GM19468 (cell line): ENCODE data around the gene CEP295NL.
"Not testable (repeated sequence)": the region's sequence is repeated elsewhere in the genome, so short reads cannot be mapped to it uniquely, and the experiment has no call there.

ENCODE experiments used
- ATAC-seq: cut with Tn5 transposase; IDR thresholded peaks from one replicate; pipeline ENCODE4 v1.9.1; 2021; ENCODE audit warnings: mild to moderate bottlenecking, moderate library complexity, moderate number of reproducible peaks; ENCODE audit not compliant: unreplicated experiment; ENCODE audit errors: extremely low read depth

Gene CEP295NL

DNA sequence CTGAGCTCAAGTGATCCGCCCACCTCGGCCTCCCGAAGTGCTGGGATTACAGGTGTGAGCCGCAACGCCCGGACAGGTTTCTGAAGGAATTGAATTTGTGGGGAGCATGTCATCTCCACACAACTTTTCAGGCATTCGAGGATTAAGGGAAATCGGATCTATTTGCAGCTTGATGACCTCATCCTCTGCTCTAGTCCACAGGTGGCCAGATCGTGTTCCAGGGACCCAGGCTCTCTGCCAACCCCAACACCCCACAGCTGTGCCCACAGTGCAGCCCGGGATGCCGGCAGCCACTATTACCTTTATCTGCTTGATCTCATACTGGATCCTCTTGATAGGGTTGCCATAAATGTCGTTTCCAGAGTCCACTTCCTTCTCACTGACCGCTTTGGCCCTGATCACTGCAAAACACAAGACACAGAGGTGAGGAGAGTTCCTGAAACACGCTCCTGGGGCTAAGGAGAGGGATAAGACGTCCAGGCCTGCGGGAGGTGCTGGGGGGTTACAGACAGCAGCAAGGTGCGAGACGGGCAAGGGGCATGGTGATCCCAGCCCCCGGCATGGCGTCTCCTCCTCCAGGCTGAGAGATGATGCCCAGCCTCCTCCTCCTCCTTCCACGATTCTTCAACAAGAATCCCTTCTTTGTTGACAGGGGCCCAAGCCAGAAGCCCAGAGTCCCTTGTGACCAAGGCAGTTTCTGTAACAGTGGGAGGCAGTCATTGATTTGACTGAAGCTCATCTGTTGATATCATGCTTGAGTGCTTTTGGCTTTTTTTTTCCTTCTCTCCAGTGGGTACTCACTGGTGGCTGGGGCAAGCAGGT lies 29.3 kb downstream of the CEP295NL start:
- ATAC-seq: no peak

DNA sequence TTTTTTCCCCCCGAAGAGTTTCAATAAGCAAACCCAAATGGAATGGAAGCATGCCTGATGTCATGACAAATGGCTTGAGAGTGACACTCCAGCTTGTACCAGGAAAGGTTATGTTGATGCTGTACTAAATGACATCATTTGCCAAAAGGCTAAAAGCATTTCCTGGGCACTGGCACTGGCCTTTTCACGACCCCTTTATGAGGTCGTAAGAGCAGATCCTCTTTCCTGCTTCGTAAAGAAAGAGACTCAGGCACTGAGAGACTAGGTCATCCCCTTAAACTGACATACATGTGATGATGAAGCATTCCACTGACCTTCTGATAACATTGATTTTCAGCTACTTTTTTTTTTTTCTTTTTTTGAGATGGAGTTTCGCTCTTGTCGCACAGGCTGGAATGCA lies 30.5 kb downstream of the CEP295NL start:
- no peak for ATAC-seq

DNA sequence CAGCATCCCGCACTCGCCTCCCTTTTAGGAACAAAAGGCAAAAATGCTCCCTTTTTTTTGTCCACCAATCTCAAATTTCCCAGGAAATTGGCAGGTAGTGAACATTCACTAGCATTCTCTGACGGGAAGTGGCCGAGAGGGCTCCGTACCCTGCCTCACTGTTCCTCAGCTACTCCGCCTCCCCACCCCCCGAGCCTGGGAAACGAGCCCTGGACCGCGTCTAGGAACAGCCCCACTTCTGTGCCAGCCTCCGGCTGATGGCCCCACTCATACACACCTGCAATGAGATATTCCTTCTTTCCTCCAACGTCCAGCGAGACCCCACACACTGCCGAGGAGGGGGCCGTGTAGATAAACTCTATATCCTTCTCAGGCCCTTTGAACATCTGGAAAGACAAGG lies 32.4 kb downstream of the CEP295NL start:
- ATAC-seq: no peak

DNA sequence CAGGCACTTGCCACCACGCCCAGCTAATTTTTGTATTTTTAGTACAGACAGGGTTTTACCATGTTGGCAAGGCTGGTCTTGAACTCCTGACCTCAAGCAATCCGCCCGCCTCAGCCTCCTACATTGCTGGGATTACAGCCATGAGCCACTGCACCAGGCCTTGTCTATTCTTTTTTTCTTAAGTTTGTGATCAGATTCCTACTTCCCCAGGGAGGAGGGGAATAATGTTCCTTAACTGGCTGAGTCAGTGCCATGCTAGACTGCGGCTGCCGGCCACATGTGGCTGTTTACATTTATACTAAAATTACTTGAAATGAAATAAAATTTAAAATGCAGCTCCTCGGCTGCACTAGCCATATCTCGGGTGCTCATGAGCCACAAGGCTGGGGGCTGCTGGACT lies 34.6 kb downstream of the CEP295NL start:
- ATAC-seq: no peak

DNA sequence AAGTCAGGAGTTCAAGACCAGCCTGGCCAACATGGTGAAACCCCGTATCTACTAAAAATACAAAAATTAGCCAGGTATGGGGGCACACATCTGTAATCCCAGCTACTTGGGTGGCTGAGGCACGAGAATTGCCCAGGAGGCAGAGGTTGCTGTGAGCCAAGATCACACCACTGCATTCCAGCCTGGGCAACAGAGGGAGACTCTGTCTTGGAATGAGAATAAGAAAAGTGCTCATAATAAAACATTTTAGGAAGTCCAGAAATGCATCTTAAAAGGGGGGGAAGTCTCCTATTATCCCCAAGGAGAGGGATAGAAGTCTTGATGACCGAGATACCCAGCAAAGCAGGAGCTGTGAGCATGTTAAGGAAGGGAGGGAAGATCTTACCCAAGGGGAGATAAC lies 36.0 kb downstream of the CEP295NL start:
- not testable (repeated sequence) for ATAC-seq

DNA sequence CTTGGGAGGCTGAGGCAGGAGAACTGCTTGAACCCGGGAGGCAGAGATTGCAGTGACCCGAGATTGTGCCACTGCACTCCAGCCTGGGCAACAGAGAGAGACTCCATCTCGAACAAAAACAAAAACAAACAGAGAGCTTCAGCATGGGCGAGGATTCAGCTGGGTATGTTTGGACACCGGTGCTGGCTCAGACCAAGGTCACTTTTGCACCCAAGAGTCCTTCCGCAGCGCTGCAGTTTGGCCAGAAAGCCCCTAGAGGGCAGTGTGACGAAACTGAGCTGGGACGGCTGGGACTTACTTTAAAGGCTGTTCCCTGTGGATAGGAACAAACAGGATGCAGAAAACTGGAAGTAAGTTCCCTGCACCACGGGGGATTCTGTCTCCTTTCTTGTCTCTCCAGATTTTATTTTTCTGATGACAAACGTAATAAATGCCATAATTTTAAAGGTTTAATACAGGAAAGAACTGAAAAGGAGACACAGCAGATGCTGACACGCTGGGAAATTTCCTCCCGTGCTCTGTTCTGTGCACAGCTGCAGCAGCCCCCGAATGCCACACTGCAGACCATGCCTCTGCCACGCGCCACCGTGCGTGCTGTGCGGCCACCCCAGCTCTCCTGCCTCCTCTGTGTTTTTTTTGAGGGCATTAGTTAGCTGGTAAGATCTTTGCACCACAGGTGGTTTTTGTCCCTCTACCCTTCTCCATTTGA lies 37.2 kb downstream of the CEP295NL start:
- no peak for ATAC-seq

DNA sequence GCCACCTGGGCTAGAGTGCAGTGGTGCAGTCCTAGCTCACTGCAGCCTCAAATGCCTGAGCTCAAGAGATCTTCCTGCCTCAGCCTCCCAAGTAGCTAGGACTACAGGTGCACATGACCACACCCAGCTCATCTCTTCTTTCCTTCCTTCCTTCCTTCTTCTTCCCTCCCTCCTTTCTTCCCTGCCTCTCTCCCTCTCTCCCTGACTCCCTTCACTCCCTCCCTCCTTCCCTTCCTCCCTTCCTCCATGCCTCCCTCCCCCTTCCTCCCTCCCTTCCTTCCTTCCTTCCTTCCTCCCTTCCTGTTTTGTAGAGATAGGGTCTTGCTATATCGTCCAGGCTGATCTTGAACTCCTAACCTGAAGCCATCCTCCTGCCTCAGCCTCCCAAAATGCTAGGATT lies 38.9 kb downstream of the CEP295NL start:
- ATAC-seq: no peak

DNA sequence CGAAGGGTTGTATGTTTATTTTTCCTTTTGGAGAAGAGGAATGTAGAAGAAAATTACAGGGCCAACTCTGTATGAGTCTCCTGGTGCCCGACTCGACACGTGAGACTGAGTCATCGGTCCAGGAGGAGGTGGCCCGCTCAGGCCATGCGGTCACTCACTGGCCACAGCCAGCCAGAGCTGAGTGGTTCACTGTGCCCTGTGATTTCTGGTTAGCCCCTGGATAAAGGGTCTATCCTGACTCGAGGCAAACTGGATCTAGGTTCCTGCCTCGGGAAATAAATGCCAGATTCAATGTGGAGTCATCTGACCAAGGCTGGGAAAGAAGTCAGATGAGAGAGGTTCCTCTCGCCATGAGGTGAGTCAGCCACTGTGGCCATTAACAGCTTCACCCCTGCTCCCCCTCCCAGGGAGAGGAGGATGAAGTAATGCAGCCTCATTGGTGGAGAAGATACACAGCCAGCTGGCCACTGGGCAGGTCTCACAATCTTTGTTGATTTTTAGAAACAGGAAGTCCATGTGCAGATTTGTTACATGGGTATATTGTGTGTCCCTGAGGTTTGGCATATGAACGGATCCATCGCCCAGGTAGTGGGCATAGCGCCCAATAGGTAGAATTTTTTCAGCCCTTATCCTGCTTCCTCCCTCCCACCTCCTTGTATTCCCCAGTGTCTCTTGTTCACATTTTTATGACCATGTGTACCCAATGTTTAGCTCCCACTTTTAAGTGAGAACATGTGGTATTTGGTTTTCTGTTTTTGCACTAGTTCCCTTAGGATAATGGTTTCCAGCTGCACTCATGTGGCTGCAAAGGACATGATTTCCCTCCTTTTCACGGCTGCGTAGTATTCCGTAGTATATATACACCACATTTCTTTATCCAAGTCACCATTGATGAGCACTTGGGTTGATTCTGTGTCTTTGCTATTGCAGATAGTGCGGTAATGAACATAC lies 40.7 kb downstream of the CEP295NL start:
- no peak for ATAC-seq

DNA sequence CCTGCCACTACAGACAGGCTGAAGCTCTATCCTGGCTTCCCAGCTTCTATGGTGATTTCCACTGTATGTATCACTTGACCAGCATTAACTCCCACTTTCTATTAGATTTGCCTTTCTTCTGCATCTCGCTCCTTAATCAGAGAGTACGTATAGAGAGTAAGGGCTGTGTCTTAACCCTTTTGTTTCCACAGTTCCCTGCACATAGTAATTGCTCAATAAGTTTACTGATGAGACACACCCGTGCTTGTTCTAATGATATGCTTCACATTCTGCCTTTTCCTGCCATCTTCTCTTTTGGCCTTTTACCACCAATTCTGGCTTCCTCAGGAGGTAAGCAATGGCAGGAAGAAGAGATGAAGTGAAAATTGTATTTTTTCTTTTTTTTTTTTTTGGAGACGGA lies 41.8 kb downstream of the CEP295NL start:
- no peak for ATAC-seq

DNA sequence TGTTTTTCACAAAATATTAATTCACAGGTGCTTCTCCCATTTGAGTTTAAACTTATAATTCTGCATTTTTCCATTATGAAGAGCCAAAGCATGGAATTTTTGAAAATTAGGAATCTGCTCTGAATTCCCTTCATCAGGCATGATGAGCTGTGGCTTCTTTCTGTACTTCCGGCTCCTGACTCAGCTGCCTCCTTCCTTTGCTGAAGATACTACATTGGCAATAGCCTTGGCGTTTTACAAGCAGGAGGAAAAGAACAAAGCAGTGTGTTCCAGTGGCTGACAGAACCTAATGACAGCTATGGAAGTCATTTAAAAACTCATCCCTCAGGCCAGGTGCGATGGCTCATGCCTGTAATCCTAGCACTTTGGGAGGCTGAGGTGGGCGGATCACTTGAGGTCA lies 44.0 kb downstream of the CEP295NL start:
- ATAC-seq: no peak

DNA sequence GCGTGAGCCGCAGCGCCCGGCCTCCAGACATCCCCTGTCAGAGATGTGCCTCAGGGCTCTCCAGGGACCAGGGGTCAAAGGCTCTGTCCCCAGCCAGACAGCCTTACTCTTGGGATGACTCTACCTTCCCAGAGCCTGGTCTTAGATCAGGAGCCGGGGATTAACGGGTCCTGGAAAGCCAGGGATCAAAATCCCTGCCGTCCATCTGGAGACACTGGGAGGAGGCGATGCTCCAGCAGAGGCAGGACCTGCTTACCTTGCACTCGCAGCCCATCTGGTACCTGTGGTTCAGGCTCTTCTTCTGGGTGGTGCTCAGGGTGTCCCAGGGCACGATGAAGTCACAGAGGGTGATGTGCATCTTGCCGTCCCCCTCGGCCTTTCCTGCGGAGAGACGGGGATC lies 45.7 kb downstream of the CEP295NL start:
- ATAC-seq: no peak

DNA sequence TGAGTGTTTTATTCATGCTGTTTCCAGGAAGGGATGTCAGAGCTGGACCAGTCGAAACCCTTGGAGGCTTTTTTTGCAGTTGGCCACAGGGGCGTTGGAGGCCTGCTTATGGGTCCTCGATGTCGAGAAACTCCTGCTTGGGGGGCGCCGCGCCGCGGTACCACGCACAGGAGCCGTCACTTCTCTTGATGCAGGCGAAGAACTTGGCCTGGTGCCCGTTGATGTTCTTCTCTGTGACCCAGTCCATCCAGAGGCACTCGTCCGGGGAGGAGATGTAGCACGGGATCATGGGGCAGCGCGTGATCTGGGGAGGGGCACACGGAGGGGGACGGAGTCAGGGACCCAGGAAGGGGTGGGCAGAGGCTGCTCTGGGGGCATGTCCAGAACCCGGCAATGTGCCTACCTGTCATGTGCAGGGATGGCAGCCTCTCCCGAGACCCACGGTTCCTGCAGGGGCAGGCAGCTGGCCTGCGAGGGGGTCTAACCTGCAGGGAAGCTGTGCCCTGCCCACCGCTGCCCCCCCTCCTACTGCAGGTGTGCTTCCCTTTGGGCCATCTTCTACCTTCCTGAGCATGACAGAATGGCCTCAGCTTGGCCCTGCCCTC lies 47.3 kb downstream of the CEP295NL start:
- no peak for ATAC-seq

DNA sequence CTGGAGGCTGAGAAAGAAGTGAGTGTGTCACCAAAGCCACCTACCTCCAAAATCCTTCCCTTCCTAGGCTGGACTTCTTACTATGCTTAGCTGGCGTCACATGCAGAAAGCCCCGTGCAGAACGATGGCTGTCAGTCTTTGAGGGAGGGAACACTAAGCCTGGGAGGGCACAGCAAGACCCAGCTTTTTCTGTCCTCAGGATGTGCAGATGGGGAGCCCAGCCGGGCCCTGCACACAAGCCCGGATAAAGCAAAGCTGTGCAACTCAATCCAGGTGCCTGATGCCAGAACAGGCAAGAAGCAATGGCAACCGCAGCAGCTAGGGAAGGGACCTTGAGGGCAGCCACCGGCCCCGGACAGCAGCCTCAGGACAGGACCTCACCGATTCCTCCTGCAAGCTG lies 48.5 kb downstream of the CEP295NL start:
- no peak for ATAC-seq

DNA sequence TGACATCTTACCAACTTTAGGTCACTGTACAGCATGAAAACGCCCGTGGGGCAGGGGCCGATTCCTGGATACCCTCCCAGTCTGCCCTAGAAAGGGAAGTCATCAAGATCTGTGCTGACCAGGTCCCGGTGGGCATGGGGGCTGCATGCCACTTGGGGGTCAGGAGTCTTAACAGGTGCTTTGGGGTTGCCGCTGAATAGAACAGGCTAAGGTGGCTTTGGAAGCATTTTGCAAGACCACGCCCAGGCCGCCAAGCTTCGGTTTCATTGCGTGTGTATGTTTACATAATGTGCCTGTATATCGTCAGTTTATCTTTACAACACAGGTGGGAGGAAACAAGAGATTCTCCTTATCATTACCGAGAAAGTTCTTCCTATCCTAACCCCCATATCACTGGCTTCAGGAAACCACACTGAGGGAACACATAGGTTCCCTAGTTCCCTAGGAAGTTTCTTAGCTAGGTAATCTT lies 49.0 kb downstream of the CEP295NL start:
- no peak for ATAC-seq

DNA sequence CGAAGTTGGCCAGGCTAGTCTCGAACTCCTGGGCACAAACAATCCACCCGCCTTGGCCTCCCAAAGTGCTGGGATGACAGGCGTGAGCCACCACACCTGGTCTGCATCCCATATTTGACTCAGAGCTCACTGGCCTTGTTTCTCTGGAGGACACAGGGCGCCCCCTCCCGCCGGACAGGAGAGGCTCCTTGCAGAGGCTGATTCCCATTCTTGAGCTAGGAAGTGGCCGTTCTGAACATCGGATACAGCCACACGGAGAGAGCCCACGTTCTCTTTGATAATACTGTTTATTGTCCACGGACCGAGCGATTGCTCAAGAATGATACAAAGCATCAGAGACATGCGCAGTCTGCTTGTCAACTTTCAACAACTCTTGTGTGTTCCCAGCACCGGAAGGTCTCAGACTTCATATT lies 50.3 kb downstream of the CEP295NL start:
- no peak for ATAC-seq

DNA sequence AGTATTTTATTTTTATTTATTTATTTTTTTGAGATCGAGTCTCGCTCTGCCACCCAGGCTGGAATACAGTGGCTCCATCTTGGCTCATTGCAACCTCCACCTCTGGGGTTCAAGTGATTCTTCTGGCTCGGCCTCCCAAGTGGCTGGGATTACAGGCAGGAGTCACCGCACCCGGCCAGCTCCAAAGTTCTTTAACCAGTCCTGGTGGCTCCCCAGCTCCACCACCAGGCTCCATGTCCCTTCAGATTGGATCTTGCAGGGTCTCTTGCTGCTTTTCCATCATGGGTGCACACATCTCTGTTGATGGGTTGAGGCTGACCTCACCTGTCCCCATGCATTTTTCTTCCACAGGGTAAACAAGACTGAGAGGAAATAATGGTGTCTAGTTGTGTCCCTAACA lies 54.0 kb downstream of the CEP295NL start:
- ATAC-seq: no peak

DNA sequence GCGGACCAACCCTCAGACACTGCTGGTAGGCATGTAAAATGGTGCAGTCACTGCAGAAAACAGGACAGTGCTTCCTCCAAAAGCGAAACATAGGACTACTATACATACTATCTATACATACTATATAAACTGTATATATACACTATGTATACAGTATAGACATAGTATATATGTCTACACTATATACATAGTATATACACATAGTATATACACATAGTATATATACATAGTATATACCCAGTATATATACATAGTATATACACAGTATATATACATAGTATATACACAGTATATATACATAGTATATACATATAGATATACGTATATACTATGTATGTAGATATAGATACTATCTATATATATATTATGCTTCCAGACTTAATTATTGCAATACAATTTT lies 55.9 kb downstream of the CEP295NL start:
- no peak for ATAC-seq

DNA sequence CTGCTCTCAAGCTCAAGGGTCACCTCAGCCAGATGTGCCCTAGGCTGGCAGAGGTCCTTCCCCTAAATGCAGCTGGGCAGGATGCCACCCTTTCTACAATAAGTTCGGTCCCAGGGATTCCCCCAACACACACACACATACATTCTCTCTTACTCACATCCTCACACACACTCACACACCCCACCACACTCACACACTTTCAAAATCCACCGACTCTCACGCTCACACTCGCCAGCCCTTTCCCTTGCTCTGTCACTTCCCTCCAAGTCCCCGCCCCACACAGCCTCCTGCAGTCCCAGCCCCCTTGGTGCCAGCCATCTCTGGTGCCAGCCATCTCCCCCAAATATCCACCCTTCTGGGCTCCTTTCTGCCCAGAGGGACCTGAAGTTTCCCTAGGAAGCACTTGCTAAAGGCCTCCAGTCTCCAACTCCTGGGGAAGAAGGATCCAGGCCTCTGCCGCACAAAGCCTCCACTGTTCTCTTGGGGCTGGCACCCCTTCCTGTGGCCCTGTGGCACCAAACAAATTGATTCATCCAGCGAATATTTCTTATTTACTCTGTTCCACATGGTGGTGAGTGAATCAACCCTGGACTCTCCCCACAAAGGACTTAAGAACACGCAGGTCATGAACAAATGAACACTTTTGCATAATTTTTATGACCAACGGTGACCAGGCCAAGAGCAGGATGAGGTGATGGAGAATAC lies 58.5 kb downstream of the CEP295NL start:
- ATAC-seq: no peak

DNA sequence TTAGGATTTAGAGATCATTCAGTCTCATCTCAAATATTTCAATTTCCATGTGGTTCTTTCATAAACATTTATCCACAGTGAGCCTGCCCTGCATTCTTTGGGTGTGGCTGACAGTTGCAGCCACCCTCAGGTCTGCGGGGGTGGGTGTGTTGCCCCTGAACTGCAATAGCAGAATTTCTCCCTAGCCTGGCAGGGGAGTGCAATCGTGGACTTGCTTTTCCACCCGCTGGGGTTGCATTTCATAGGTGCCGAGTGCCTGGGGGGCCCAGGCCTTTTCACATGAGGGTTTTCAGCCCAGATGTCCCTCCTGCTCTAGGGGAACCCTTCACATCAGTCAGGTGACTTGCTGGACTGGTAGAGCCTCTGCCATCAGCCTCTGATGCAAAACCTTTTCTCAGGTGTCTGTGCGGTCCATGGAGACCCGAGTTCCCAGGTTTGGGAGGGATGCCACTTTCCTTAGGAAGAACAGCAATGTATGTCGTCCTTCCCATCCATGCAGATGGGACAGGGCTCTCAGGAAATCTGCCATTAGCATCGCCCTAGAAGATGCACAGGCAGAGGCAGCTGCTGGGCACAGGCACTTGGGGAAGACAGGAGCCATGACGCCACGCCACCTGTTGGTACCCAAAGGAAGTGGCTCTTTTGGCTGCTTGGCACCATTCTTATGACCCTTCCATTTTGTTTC lies 60.0 kb downstream of the CEP295NL start:
- no peak for ATAC-seq
